Measurements from ENCODE around the gene ZNF644. TPM values are rescaled to one million over a fixed set of nuclear protein-coding genes. Genes with fewer than 3 reads are reported as not detected.
"Not testable (repeated sequence)": the region's sequence is repeated elsewhere in the genome, so short reads cannot be mapped to it uniquely, and the experiment has no call there.

ZNF644 gene
- total and polyA plus RNA-seq, 4 donors: 12.2 to 121 (median 35.5) TPM

- Histone ChIP-seq H3K9me3 (ENCODE audit: control insufficient read depth in 4 of 4, insufficient read depth in 3 of 4, low read length in 3 of 4) (no peaks in the 10 kb centered on the region), H3K27me3 (ENCODE audit: control insufficient read depth in 3 of 3, insufficient read depth in 3 of 3, low read length in 2 of 3) (no peaks in the 10 kb centered on the region), H3K9ac (ENCODE audit: insufficient read depth in 1 of 2, low read length in 2 of 2) (no peak overlapping the region), H3K4me1 (ENCODE audit: control insufficient read depth in 5 of 5, insufficient read depth in 5 of 5, low read length in 5 of 5) (peaks cover 0 to 12% (median 1%) of the 10 kb centered on the region in 5 donors), H3K4me3 (no peak overlapping the region), H3K36me3 (ENCODE audit: control insufficient read depth in 4 of 4, insufficient read depth in 4 of 4, low read length in 4 of 4) (peaks cover 0 to 23% (median 18%) of the 10 kb centered on the region in 4 donors), H3K27ac (ENCODE audit: low read depth in 1 of 2, low read length in 1 of 2) (no peak overlapping the region)
- 96 to 97% methylated on average over 1 of the region's 1 CpG for WGBS, 2 donors
- ATAC-seq (ENCODE audit: insufficient read depth, low FRiP score) (no peak), DNase-seq (no peak)
- TF ChIP-seq, protein P1, sequence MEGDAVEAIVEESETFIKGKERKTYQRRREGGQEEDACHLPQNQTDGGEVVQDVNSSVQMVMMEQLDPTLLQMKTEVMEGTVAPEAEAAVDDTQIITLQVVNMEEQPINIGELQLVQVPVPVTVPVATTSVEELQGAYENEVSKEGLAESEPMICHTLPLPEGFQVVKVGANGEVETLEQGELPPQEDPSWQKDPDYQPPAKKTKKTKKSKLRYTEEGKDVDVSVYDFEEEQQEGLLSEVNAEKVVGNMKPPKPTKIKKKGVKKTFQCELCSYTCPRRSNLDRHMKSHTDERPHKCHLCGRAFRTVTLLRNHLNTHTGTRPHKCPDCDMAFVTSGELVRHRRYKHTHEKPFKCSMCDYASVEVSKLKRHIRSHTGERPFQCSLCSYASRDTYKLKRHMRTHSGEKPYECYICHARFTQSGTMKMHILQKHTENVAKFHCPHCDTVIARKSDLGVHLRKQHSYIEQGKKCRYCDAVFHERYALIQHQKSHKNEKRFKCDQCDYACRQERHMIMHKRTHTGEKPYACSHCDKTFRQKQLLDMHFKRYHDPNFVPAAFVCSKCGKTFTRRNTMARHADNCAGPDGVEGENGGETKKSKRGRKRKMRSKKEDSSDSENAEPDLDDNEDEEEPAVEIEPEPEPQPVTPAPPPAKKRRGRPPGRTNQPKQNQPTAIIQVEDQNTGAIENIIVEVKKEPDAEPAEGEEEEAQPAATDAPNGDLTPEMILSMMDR (IDR thresholded peaks at IDR 0.05; ENCODE audit: control extremely low read depth, extremely low read depth): no peak
Observed at GRCh38 chr1:90936731-90937130, 85.1 kb downstream of the ZNF644 start.

- TF ChIP-seq, protein P1 (IDR thresholded peaks at IDR 0.05; ENCODE audit: control extremely low read depth, extremely low read depth): no peak
- Histone ChIP-seq H3K9me3 (ENCODE audit: control insufficient read depth in 4 of 4, insufficient read depth in 3 of 4, low read length in 3 of 4) (no peaks in the 10 kb centered on the region), H3K27ac (ENCODE audit: low read depth in 1 of 2, low read length in 1 of 2) (no peak overlapping the region), H3K4me3 (no peak overlapping the region), H3K9ac (ENCODE audit: insufficient read depth in 1 of 2, low read length in 2 of 2) (no peak overlapping the region), H3K36me3 (ENCODE audit: control insufficient read depth in 4 of 4, insufficient read depth in 4 of 4, low read length in 4 of 4) (peaks cover 0 to 23% (median 18%) of the 10 kb centered on the region in 4 donors), H3K27me3 (ENCODE audit: control insufficient read depth in 3 of 3, insufficient read depth in 3 of 3, low read length in 2 of 3) (no peaks in the 10 kb centered on the region), H3K4me1 (ENCODE audit: control insufficient read depth in 5 of 5, insufficient read depth in 5 of 5, low read length in 5 of 5) (peaks cover 0 to 12% (median 1%) of the 10 kb centered on the region in 5 donors)
- ATAC-seq (ENCODE audit: insufficient read depth, low FRiP score): no peak
- DNase-seq: no peak
- 83 to 89% methylated on average over 4 of the region's 4 CpGs for WGBS, 2 donors
Observed at GRCh38 chr1:90936061-90936460, 85.8 kb downstream of the ZNF644 start.

DNA sequence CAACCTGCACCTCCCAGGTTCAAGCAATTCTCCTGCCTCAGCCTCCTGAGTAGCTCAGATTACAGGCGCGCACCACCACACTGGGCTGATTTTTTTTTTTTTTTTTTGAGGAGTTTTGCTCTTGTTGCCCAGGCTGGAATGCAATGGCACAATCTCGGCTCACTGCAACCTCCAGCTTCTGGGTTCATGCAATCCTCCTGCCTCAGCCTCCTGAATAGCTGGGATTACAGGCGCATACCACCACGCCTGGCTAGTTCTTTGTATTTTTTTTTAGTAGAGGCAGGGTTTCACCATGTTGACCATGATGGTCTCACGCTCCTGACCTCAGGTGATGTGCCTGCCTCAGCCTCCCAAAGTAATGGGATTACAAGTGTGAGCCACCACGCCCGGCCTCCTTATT, 93.6 kb downstream of the ZNF644 start:
- H3K9me3 ChIP-seq (ENCODE audit: control insufficient read depth in 4 of 4, insufficient read depth in 3 of 4, low read length in 3 of 4): not testable (repeated sequence)
- peaks cover 0 to 11% (median 2%) of the 10 kb centered on the region in 5 donors for H3K4me1 ChIP-seq (ENCODE audit: control insufficient read depth in 5 of 5, insufficient read depth in 5 of 5, low read length in 5 of 5)

DNA sequence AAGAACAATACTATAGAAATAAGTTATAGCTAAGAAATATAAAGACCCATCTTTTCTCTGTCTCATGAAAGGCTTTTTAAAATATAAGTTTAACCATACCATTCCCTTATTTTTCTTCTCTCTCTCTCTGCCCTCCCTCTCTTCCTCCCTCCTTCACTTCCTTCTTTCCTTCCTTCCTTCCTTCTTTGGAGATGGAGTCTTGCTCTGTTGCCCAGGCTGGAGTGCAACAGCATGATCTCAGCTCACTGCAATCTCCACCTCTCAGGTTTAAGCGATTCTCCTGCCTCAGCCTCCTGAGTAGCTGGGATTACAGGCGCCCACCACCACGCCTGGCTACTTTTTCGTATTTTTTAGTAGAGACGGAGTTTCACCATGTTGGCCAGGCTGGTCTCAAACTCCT, 94.2 kb downstream of the ZNF644 start:
- not testable (repeated sequence) for H3K4me3 ChIP-seq; DNase-seq; H3K27ac ChIP-seq (ENCODE audit: low read depth in 1 of 2, low read length in 1 of 2); H3K9ac ChIP-seq (ENCODE audit: insufficient read depth in 1 of 2, low read length in 2 of 2); H3K36me3 ChIP-seq (ENCODE audit: control insufficient read depth in 4 of 4, insufficient read depth in 4 of 4, low read length in 4 of 4); H3K9me3 ChIP-seq (ENCODE audit: control insufficient read depth in 4 of 4, insufficient read depth in 3 of 4, low read length in 3 of 4); ATAC-seq (ENCODE audit: insufficient read depth, low FRiP score); H3K27me3 ChIP-seq (ENCODE audit: control insufficient read depth in 3 of 3, insufficient read depth in 3 of 3, low read length in 2 of 3)
- WGBS, 2 donors: 97 to 98% methylated on average over 5 of the region's 5 CpGs
- peaks cover 0 to 17% (median 2%) of the 10 kb centered on the region in 5 donors for H3K4me1 ChIP-seq (ENCODE audit: control insufficient read depth in 5 of 5, insufficient read depth in 5 of 5, low read length in 5 of 5)

More for the DNA sequence above, 93.6 kb downstream of the ZNF644 start:
- not testable (repeated sequence) for DNase-seq; H3K27ac ChIP-seq (ENCODE audit: low read depth in 1 of 2, low read length in 1 of 2); ATAC-seq (ENCODE audit: insufficient read depth, low FRiP score); H3K4me3 ChIP-seq; H3K36me3 ChIP-seq (ENCODE audit: control insufficient read depth in 4 of 4, insufficient read depth in 4 of 4, low read length in 4 of 4); H3K9ac ChIP-seq (ENCODE audit: insufficient read depth in 1 of 2, low read length in 2 of 2); H3K27me3 ChIP-seq (ENCODE audit: control insufficient read depth in 3 of 3, insufficient read depth in 3 of 3, low read length in 2 of 3)
- 99% methylated on average over 8 of the region's 8 CpGs for WGBS, 2 donors

Measured in lung (tissue), 12 donors.